ENCODE measurements around the gene SSBP3.

Gene SSBP3

GRCh38 chr1:54335011-54335754 lies 71.0 kb downstream of the SSBP3 start:
- DNase-seq = peak in 17 of 58 donors; percentile 10 to 66 (median 26)

- peak in 2 of 58 donors; percentile 15 to 21 for DNase-seq
Observed at GRCh38 chr1:54332781-54333585, 73.2 kb downstream of the SSBP3 start.

- peak in 1 of 58 donors; percentile 25 for DNase-seq
Observed at GRCh38 chr1:54331843-54332463, 74.2 kb downstream of the SSBP3 start.

- peak in 12 of 58 donors; percentile 10 to 48 (median 20) for DNase-seq
Observed at GRCh38 chr1:54331091-54331772, 75.0 kb downstream of the SSBP3 start.

GRCh38 chr1:54329312-54330003 lies 76.7 kb downstream of the SSBP3 start:
- peak in 40 of 58 donors; percentile 16 to 86 (median 44) for DNase-seq

GRCh38 chr1:54328066-54328636 lies 78.0 kb downstream of the SSBP3 start:
- peak in 5 of 58 donors; percentile 17 to 63 (median 25) for DNase-seq

GRCh38 chr1:54327386-54328065 lies 78.7 kb downstream of the SSBP3 start:
- peak in 1 of 58 donors; percentile 63 for DNase-seq

- DNase-seq = no peak
Observed at GRCh38 chr1:54326543-54327385, 79.4 kb downstream of the SSBP3 start.

GRCh38 chr1:54325703-54326461 lies 80.3 kb downstream of the SSBP3 start:
- peak in 2 of 58 donors; percentile 29 to 36 for DNase-seq

GRCh38 chr1:54325284-54325683 lies 80.9 kb downstream of the SSBP3 start:
- DNase-seq = no peak

- peak in 29 of 58 donors; percentile 14 to 67 (median 32) for DNase-seq
Observed at GRCh38 chr1:54324251-54325140, 81.7 kb downstream of the SSBP3 start.

GRCh38 chr1:54323921-54324250 lies 82.3 kb downstream of the SSBP3 start:
- no peak for DNase-seq

GRCh38 chr1:54323324-54323739 lies 82.9 kb downstream of the SSBP3 start:
- DNase-seq = no peak

GRCh38 chr1:54318246-54318814 lies 87.9 kb downstream of the SSBP3 start:
- DNase-seq = peak in 12 of 58 donors; percentile 18 to 67 (median 36)

- no peak for DNase-seq
Observed at GRCh38 chr1:54317084-54317483, 89.1 kb downstream of the SSBP3 start.

GRCh38 chr1:54315099-54315498 lies 91.1 kb downstream of the SSBP3 start:
- peak in 4 of 58 donors; percentile 23 to 61 (median 35) for DNase-seq
